HEK293 (cell line): ENCODE measurements around the gene STARD10.
A peak's percentile ranks its signal among the peaks of the same experiment; 100 is the strongest.

Experiments
- BCL11B ChIP-seq: fragments of 450-650 bp; formaldehyde crosslinking; IDR thresholded peaks from 2 replicates; pipeline ENCODE4 v1.5.1; 2016; ENCODE audit warnings: low read depth, missing biosample characterization, missing genetic modification characterization
- IKZF3 ChIP-seq: fragments of 450-650 bp; IDR thresholded peaks from 2 replicates; pipeline ENCODE4 v1.5.0; 2018; ENCODE audit warnings: missing biosample characterization, mild to moderate bottlenecking, missing genetic modification characterization, moderate library complexity
- KLF17 ChIP-seq: fragments of 450-650 bp; formaldehyde crosslinking; IDR thresholded peaks from 2 replicates; pipeline ENCODE4 v1.5.1; 2016; ENCODE audit warnings: missing biosample characterization, missing genetic modification characterization
- KLF8 ChIP-seq: fragments of 450-650 bp; formaldehyde crosslinking; IDR thresholded peaks from 2 replicates; pipeline ENCODE4 v1.5.1; 2016; ENCODE audit warnings: missing biosample characterization, missing genetic modification characterization
- MZF1 ChIP-seq: fragments of 450-650 bp; formaldehyde crosslinking; IDR thresholded peaks from 2 replicates; pipeline ENCODE4 v1.5.1; 2017; ENCODE audit warnings: missing biosample characterization, missing genetic modification characterization, borderline replicate concordance
- OSR2 ChIP-seq: fragments of 450-650 bp; formaldehyde crosslinking; IDR thresholded peaks from 2 replicates; pipeline ENCODE4 v1.5.1; 2016; ENCODE audit warnings: missing biosample characterization, missing genetic modification characterization
- REPIN1 ChIP-seq: fragments of 450-650 bp; formaldehyde crosslinking; IDR thresholded peaks from 2 replicates; pipeline ENCODE4 v1.5.1; 2017; ENCODE audit warnings: missing biosample characterization, missing genetic modification characterization, low read depth
- ZBTB1 ChIP-seq: fragments of 450-650 bp; formaldehyde crosslinking; IDR thresholded peaks from 2 replicates; pipeline ENCODE4 v1.5.1; 2016; ENCODE audit warnings: missing biosample characterization, missing genetic modification characterization
- ZBTB17 ChIP-seq: fragments of 450-650 bp; formaldehyde crosslinking; IDR thresholded peaks from 2 replicates; pipeline ENCODE4 v1.5.1; 2016; ENCODE audit warnings: missing biosample characterization, missing genetic modification characterization
- ZBTB21 ChIP-seq: fragments of 450-650 bp; formaldehyde crosslinking; IDR thresholded peaks from 2 replicates; pipeline ENCODE4 v1.5.1; 2017; ENCODE audit warnings: missing biosample characterization, missing genetic modification characterization
- ZBTB8A ChIP-seq: fragments of 450-650 bp; formaldehyde crosslinking; IDR thresholded peaks from 2 replicates; pipeline ENCODE4 v1.5.1; 2016; ENCODE audit warnings: missing biosample characterization, missing genetic modification characterization
- ZEB2 ChIP-seq: fragments of 450-650 bp; formaldehyde crosslinking; IDR thresholded peaks from 2 replicates; pipeline ENCODE4 v1.5.1; 2016; ENCODE audit warnings: missing biosample characterization, missing genetic modification characterization
- ZNF112 ChIP-seq: fragments of 450-650 bp; formaldehyde crosslinking; IDR thresholded peaks from 2 replicates; pipeline ENCODE4 v1.5.0; 2017; ENCODE audit warnings: missing biosample characterization, missing genetic modification characterization
- ZNF148 ChIP-seq: fragments of 450-650 bp; formaldehyde crosslinking; IDR thresholded peaks from 2 replicates; pipeline ENCODE4 v1.5.0; 2017; ENCODE audit warnings: missing biosample characterization, missing genetic modification characterization, borderline replicate concordance
- ZNF16 ChIP-seq: fragments of 450-650 bp; formaldehyde crosslinking; IDR thresholded peaks from 2 replicates; pipeline ENCODE4 v1.5.1; 2016; ENCODE audit warnings: low read depth, missing biosample characterization, missing genetic modification characterization
- ZNF174 ChIP-seq: fragments of 450-650 bp; formaldehyde crosslinking; IDR thresholded peaks from 2 replicates; pipeline ENCODE4 v1.5.0; 2017; ENCODE audit warnings: missing biosample characterization, mild to moderate bottlenecking, missing genetic modification characterization
- ZNF184 ChIP-seq: fragments of 450-650 bp; IDR thresholded peaks from 2 replicates; pipeline ENCODE4 v1.5.1; 2018; ENCODE audit warnings: missing biosample characterization, mild to moderate bottlenecking, missing genetic modification characterization
- ZNF223 ChIP-seq: fragments of 450-650 bp; formaldehyde crosslinking; IDR thresholded peaks from 2 replicates; pipeline ENCODE4 v1.5.1; 2016; ENCODE audit warnings: missing biosample characterization, missing genetic modification characterization
- ZNF24 ChIP-seq: fragments of 450-650 bp; formaldehyde crosslinking; IDR thresholded peaks from 2 replicates; pipeline ENCODE4 v1.5.1; 2016; ENCODE audit warnings: missing biosample characterization, missing genetic modification characterization
- ZNF37A ChIP-seq: fragments of 450-650 bp; IDR thresholded peaks from 2 replicates; pipeline ENCODE4 v1.5.1; 2018; ENCODE audit warnings: missing biosample characterization, missing genetic modification characterization
- ZNF416 ChIP-seq: fragments of 450-650 bp; formaldehyde crosslinking; IDR thresholded peaks from 2 replicates; pipeline ENCODE4 v1.5.1; 2016; ENCODE audit warnings: missing biosample characterization, missing genetic modification characterization
- ZNF473 ChIP-seq: fragments of 450-650 bp; formaldehyde crosslinking; IDR thresholded peaks from 2 replicates; pipeline ENCODE4 v1.5.1; 2017; ENCODE audit warnings: missing biosample characterization, missing genetic modification characterization
- ZNF561 ChIP-seq: fragments of 450-650 bp; IDR thresholded peaks from 2 replicates; pipeline ENCODE4 v1.5.1; 2018; ENCODE audit warnings: missing biosample characterization, missing genetic modification characterization, borderline replicate concordance
- ZNF596 ChIP-seq: fragments of 450-650 bp; IDR thresholded peaks from 2 replicates; pipeline ENCODE4 v1.5.0; 2018; ENCODE audit warnings: missing biosample characterization, mild to moderate bottlenecking, missing genetic modification characterization, moderate library complexity
- ZNF623 ChIP-seq: fragments of 450-650 bp; formaldehyde crosslinking; IDR thresholded peaks from 2 replicates; pipeline ENCODE4 v1.5.1; 2016; ENCODE audit warnings: missing biosample characterization, missing genetic modification characterization
- ZNF677 ChIP-seq: fragments of 450-650 bp; IDR thresholded peaks from 2 replicates; pipeline ENCODE4 v1.5.0; 2018; ENCODE audit warnings: missing biosample characterization, mild to moderate bottlenecking, missing genetic modification characterization, moderate library complexity
- ZNF76 ChIP-seq: fragments of 450-650 bp; formaldehyde crosslinking; IDR thresholded peaks from 2 replicates; pipeline ENCODE4; 2016; ENCODE audit warnings: low read depth, missing biosample characterization, missing genetic modification characterization, borderline replicate concordance
- ZNF768 ChIP-seq: fragments of 450-650 bp; formaldehyde crosslinking; IDR thresholded peaks from 2 replicates; pipeline ENCODE4 v1.5.1; 2018; ENCODE audit warnings: missing biosample characterization, mild to moderate bottlenecking, missing genetic modification characterization
- ZNF791 ChIP-seq: fragments of 450-650 bp; formaldehyde crosslinking; IDR thresholded peaks from 2 replicates; pipeline ENCODE4 v1.5.1; 2016; ENCODE audit warnings: missing biosample characterization, missing genetic modification characterization
- ZSCAN16 ChIP-seq: fragments of 450-650 bp; formaldehyde crosslinking; IDR thresholded peaks from 2 replicates; pipeline ENCODE4 v1.5.1; 2016; ENCODE audit warnings: missing biosample characterization, missing genetic modification characterization
- TF ChIP-seq, protein P1 (sequence below): fragments of 450-650 bp; formaldehyde crosslinking; IDR thresholded peaks from 2 replicates; pipeline ENCODE4 v1.5.1; 2016; ENCODE audit warnings: missing biosample characterization, missing genetic modification characterization, borderline replicate concordance
- TF ChIP-seq, protein P2 (sequence below): fragments of 450-650 bp; formaldehyde crosslinking; optimal IDR thresholded peaks from 2 replicates; pipeline ENCODE3; 2016; ENCODE audit warnings: missing biosample characterization, mild to moderate bottlenecking, missing genetic modification characterization
- TF ChIP-seq, protein P3 (sequence below): fragments of 450-650 bp; formaldehyde crosslinking; IDR thresholded peaks from 2 replicates; pipeline ENCODE4 v1.5.1; 2016; ENCODE audit warnings: missing biosample characterization, missing genetic modification characterization

The STARD10 gene

GRCh38 chr11:72793425-72794367, at the start of gene STARD10 (continued):
- TF ChIP-seq REPIN1 (no peak), ZNF76 (tag by site-specific recombination) (peak; percentile 95), ZNF416 (tag by site-specific recombination) (no peak), ZBTB17 (tag by site-specific recombination) (peak; percentile 97), BCL11B (tag by site-specific recombination) (no peak), ZBTB8A (tag by site-specific recombination) (0 out of 2 replicates have a peak, but pooled peaks have one; percentile 19), ZNF148 (tag by site-specific recombination) (no peak), ZBTB21 (peak; percentile 59; the same call in 1 of the 2 replicates), ZEB2 (tag by site-specific recombination) (peak; percentile 86), ZNF24 (tag by site-specific recombination) (no peak), ZNF561 (0 out of 2 replicates have a peak, but pooled peaks have one; percentile 38), ZNF112 (tag by site-specific recombination) (no peak), ZNF768 (tag by site-specific recombination) (no peak), KLF17 (tag by site-specific recombination) (peak; percentile 64; the same call in 1 of the 2 replicates), IKZF3 (tag by site-specific recombination) (peak; percentile 52), ZNF37A (no peak), ZNF791 (tag by site-specific recombination) (no peak), KLF8 (tag by site-specific recombination) (peak; percentile 87), ZBTB1 (tag by site-specific recombination) (no peak), ZNF677 (tag by site-specific recombination) (no peak), MZF1 (no peak), ZNF223 (tag by site-specific recombination) (no peak), ZSCAN16 (tag by site-specific recombination) (no peak), ZNF623 (tag by site-specific recombination) (no peak), OSR2 (no peak), ZNF184 (no peak), ZNF473 (tag by site-specific recombination) (no peak), ZNF16 (tag by site-specific recombination) (no peak), ZNF174 (tag by site-specific recombination) (no peak), ZNF596 (tag by site-specific recombination) (no peak)
- TF ChIP-seq, protein P1, sequence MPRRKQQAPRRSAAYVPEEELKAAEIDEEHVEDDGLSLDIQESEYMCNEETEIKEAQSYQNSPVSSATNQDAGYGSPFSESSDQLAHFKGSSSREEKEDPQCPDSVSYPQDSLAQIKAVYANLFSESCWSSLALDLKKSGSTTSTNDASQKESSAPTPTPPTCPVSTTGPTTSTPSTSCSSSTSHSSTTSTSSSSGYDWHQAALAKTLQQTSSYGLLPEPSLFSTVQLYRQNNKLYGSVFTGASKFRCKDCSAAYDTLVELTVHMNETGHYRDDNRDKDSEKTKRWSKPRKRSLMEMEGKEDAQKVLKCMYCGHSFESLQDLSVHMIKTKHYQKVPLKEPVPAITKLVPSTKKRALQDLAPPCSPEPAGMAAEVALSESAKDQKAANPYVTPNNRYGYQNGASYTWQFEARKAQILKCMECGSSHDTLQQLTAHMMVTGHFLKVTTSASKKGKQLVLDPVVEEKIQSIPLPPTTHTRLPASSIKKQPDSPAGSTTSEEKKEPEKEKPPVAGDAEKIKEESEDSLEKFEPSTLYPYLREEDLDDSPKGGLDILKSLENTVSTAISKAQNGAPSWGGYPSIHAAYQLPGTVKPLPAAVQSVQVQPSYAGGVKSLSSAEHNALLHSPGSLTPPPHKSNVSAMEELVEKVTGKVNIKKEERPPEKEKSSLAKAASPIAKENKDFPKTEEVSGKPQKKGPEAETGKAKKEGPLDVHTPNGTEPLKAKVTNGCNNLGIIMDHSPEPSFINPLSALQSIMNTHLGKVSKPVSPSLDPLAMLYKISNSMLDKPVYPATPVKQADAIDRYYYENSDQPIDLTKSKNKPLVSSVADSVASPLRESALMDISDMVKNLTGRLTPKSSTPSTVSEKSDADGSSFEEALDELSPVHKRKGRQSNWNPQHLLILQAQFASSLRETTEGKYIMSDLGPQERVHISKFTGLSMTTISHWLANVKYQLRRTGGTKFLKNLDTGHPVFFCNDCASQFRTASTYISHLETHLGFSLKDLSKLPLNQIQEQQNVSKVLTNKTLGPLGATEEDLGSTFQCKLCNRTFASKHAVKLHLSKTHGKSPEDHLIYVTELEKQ = no peak
- TF ChIP-seq, protein P2, sequence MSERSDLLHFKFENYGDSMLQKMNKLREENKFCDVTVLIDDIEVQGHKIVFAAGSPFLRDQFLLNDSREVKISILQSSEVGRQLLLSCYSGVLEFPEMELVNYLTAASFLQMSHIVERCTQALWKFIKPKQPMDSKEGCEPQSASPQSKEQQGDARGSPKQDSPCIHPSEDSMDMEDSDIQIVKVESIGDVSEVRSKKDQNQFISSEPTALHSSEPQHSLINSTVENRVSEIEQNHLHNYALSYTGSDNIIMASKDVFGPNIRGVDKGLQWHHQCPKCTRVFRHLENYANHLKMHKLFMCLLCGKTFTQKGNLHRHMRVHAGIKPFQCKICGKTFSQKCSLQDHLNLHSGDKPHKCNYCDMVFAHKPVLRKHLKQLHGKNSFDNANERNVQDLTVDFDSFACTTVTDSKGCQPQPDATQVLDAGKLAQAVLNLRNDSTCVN (tag by site-specific recombination) = peak; percentile 75
- TF ChIP-seq, protein P3, sequence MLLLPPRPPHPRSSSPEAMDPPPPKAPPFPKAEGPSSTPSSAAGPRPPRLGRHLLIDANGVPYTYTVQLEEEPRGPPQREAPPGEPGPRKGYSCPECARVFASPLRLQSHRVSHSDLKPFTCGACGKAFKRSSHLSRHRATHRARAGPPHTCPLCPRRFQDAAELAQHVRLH (tag by site-specific recombination) = 0 out of 2 replicates have a peak, but pooled peaks have one; percentile 25
